H1 (cell line): ENCODE results near the gene YIPF3. TPM values are rescaled to one million over a fixed set of nuclear protein-coding genes. Genes with fewer than 3 reads are reported as not detected.

ENCODE experiments used
- CTCF ChIA-PET: fragments of 300-600 bp; sonication (Branson Sonifier 250); formaldehyde crosslinking; loops from one replicate; lab custom pipeline; 2021; ENCODE audit not compliant: partially characterized antibody; lab: Charles Lee
- POLR2A ChIA-PET: fragments of 300-600 bp; sonication (Branson Sonifier 250); formaldehyde crosslinking; loops from one replicate; lab custom pipeline; 2021; ENCODE audit warnings: inconsistent platforms; ENCODE audit not compliant: partially characterized antibody; lab: Charles Lee
- DNase-seq, 2 experiments: peaks; one replicate each; pipeline versions ENCODE4 v3.0.0 to v3.0.0-alpha.2; 2010 to 2022; ENCODE audit warnings: low spot score in 2 of 2, low read depth in 1 of 2, mixed read lengths in 1 of 2
- FAIRE-seq: peaks from 2 replicates; lab custom pipeline; 2011; peaks lifted over from hg19 to GRCh38; lab: Jason Lieb, UNC
- H2AFZ ChIP-seq: 2 replicates; pipeline ENCODE4 v1.8.1; 2012; ENCODE audit warnings: low read length, inconsistent platforms
- H2AK5ac ChIP-seq: 2 replicates; pipeline ENCODE4 v1.6.1; 2013; ENCODE audit warnings: low read depth, low read length
- H2BK120ac ChIP-seq: replicated peaks from 2 replicates; pipeline ENCODE3; 2013; ENCODE audit warnings: low read depth, low read length, inconsistent platforms
- H2BK12ac ChIP-seq: 2 replicates; pipeline ENCODE4 v1.6.1; 2013; ENCODE audit warnings: low read depth, low read length
- H2BK15ac ChIP-seq: 2 replicates; pipeline ENCODE4 v1.6.1; 2013; ENCODE audit warnings: low read length
- H2BK20ac ChIP-seq: 2 replicates; pipeline ENCODE4 v1.6.1; 2013; ENCODE audit warnings: low read length
- H2BK5ac ChIP-seq: 2 replicates; pipeline ENCODE4 v1.6.1; 2013; ENCODE audit warnings: low read depth, low read length
- H3K14ac ChIP-seq: 2 replicates; pipeline ENCODE4 v1.6.1; 2013; ENCODE audit warnings: inconsistent platforms; ENCODE audit not compliant: insufficient read length
- H3K18ac ChIP-seq: 2 replicates; pipeline ENCODE4 v1.6.1; 2013; ENCODE audit warnings: low read length; ENCODE audit errors: extremely low read depth
- H3K23ac ChIP-seq: 2 replicates; pipeline ENCODE4 v1.6.1; 2013; ENCODE audit warnings: inconsistent platforms; ENCODE audit not compliant: insufficient read length
- H3K23me2 ChIP-seq: 2 replicates; pipeline ENCODE4 v1.6.1; 2013; ENCODE audit warnings: low read depth, low read length
- H3K27ac ChIP-seq: 2 replicates; pipeline ENCODE4 v1.6.1; 2011; ENCODE audit warnings: low read depth, low read length, inconsistent platforms
- H3K27me3 ChIP-seq, 4 experiments: replicated peaks in 1 of 4; 1 replicate in 1 of 4; 2 replicates in 3 of 4; pipeline versions ENCODE4 v1.6.1 to v1.8.1; 2011 to 2013; ENCODE audit warnings: low read length in 3 of 4, mild to moderate bottlenecking in 3 of 4, inconsistent platforms in 2 of 4, mixed read lengths in 2 of 4, moderate library complexity in 1 of 4; ENCODE audit not compliant: control insufficient read depth in 3 of 4, insufficient read depth in 3 of 4; ENCODE audit errors: extremely low read depth in 1 of 4
- H3K36me3 ChIP-seq, 4 experiments: 2 replicates each; pipeline versions ENCODE4 v1.6.1 to v1.8.1; 2011 to 2013; ENCODE audit warnings: mild to moderate bottlenecking in 4 of 4, low read length in 3 of 4, moderate library complexity in 2 of 4, control low read depth in 1 of 4, inconsistent platforms in 1 of 4; ENCODE audit not compliant: insufficient read depth in 4 of 4, control insufficient read depth in 2 of 4
- H3K4ac ChIP-seq: replicated peaks from 2 replicates; pipeline ENCODE3; 2013; ENCODE audit warnings: low read length, low read depth, mixed read lengths, inconsistent platforms; ENCODE audit not compliant: insufficient read length
- H3K4me1 ChIP-seq, 4 experiments: replicated peaks in 1 of 4; 1 replicate in 1 of 4; 2 replicates in 3 of 4; pipeline versions ENCODE4 v1.6.1 to v1.8.1; 2011 to 2013; ENCODE audit warnings: low read length in 3 of 4, inconsistent platforms in 2 of 4, mixed read lengths in 1 of 4; ENCODE audit not compliant: insufficient read depth in 4 of 4, control insufficient read depth in 3 of 4
- H3K4me2 ChIP-seq, 2 experiments: 2 replicates each; pipeline versions ENCODE4 v1.6.1 to v1.8.1; 2011 to 2013; ENCODE audit warnings: low read depth in 2 of 2, low read length in 2 of 2, control low read depth in 1 of 2, inconsistent platforms in 1 of 2, mild to moderate bottlenecking in 1 of 2; ENCODE audit not compliant: insufficient read depth in 1 of 2
- H3K4me3 ChIP-seq, 4 experiments: fragments of 200-600, 300-600 bp in 1 of 4; sonication (generic), shearing (Covaris generic), sonication (Bioruptor Twin) in 1 of 4; 2 replicates each; pipeline versions ENCODE4 v1.5.1 to v1.8.1; 2011 to 2016; ENCODE audit warnings: low read length in 4 of 4, low read depth in 3 of 4, control low read depth in 2 of 4, inconsistent platforms in 2 of 4, mild to moderate bottlenecking in 2 of 4, mixed read lengths in 1 of 4, moderate library complexity in 1 of 4; ENCODE audit not compliant: insufficient read depth in 2 of 4; ENCODE audit errors: extremely low read depth in 1 of 4
- H3K56ac ChIP-seq: replicated peaks from 2 replicates; pipeline ENCODE3; 2013; ENCODE audit warnings: low read depth, mild to moderate bottlenecking, mixed read lengths, low read length, inconsistent platforms; ENCODE audit not compliant: insufficient read length
- H3K79me1 ChIP-seq: 2 replicates; pipeline ENCODE4 v1.6.1; 2013; ENCODE audit warnings: low read depth, low read length, control low read depth
- H3K79me2 ChIP-seq, 2 experiments: 2 replicates each; pipeline versions ENCODE4 v1.6.1 to v1.8.1; 2012 to 2013; ENCODE audit warnings: low read length in 2 of 2, mild to moderate bottlenecking in 2 of 2, inconsistent platforms in 1 of 2; ENCODE audit not compliant: insufficient read depth in 2 of 2, control insufficient read depth in 1 of 2
- H3K9ac ChIP-seq, 4 experiments: replicated peaks in 1 of 4; 1 replicate in 1 of 4; 2 replicates in 3 of 4; pipeline versions ENCODE4 v1.6.1 to v1.8.1; 2011 to 2013; ENCODE audit warnings: low read depth in 3 of 4, low read length in 3 of 4, control low read depth in 2 of 4, mild to moderate bottlenecking in 2 of 4, moderate library complexity in 2 of 4, inconsistent platforms in 1 of 4; ENCODE audit errors: extremely low read depth in 1 of 4
- H3K9me3 ChIP-seq, 2 experiments: 2 replicates each; pipeline versions ENCODE4 v1.6.1 to v1.8.1; 2012 to 2013; ENCODE audit warnings: mild to moderate bottlenecking in 2 of 2, moderate library complexity in 2 of 2, control low read depth in 1 of 2, inconsistent platforms in 1 of 2, low read depth in 1 of 2, low read length in 1 of 2, mixed read lengths in 1 of 2; ENCODE audit not compliant: insufficient read depth in 2 of 2
- H4K20me1 ChIP-seq, 2 experiments: replicated peaks in 1 of 2; 2 replicates each; pipeline versions ENCODE3 to v1.8.1; 2011 to 2013; ENCODE audit warnings: inconsistent platforms in 2 of 2, low read length in 2 of 2, mild to moderate bottlenecking in 1 of 2; ENCODE audit not compliant: insufficient read depth in 2 of 2, control insufficient read depth in 1 of 2
- H4K5ac ChIP-seq: 2 replicates; pipeline ENCODE4 v1.6.1; 2013; ENCODE audit warnings: low read length, low read depth, mixed read lengths, inconsistent platforms; ENCODE audit not compliant: insufficient read length
- H4K8ac ChIP-seq: 2 replicates; pipeline ENCODE4 v1.8.0; 2013; ENCODE audit warnings: mild to moderate bottlenecking, moderate library complexity, low read length, inconsistent platforms; ENCODE audit not compliant: insufficient read depth; ENCODE audit errors: extremely low read depth
- H4K91ac ChIP-seq: replicated peaks from 2 replicates; pipeline ENCODE3; 2013; ENCODE audit warnings: low read length, mixed read lengths, inconsistent platforms; ENCODE audit not compliant: insufficient read length
- CHD2 ChIP-seq: IDR thresholded peaks from 2 replicates; pipeline ENCODE4 v1.6.1; 2012; ENCODE audit warnings: low read length, improper control_type of control experiment
- CTCF ChIP-seq, 3 experiments: IDR thresholded peaks; 1 replicate in 2 of 3; 2 replicates in 1 of 3; pipeline versions ENCODE4 v1.5.1 to v1.6.1; 2011; ENCODE audit warnings: low read length in 3 of 3, mild to moderate bottlenecking in 3 of 3, inconsistent platforms in 2 of 3, low read depth in 1 of 3, moderate library complexity in 1 of 3; ENCODE audit not compliant: insufficient read depth in 1 of 3; ENCODE audit errors: control extremely low read depth in 1 of 3
- FOSL1 ChIP-seq: IDR thresholded peaks from 2 replicates; pipeline ENCODE4 v1.6.1; 2011; ENCODE audit warnings: mild to moderate bottlenecking, low read depth, low read length, moderate library complexity; ENCODE audit not compliant: insufficient read depth
- HDAC6 ChIP-seq: IDR thresholded peaks from one replicate; pipeline ENCODE4 v1.7.1; 2012; ENCODE audit warnings: low read depth, mild to moderate bottlenecking, inconsistent platforms, low read length, moderate library complexity
- KDM1A ChIP-seq: fragments of 200-600, 300-600 bp; sonication (generic); IDR thresholded peaks from 2 replicates; pipeline ENCODE4 v1.7.1; 2016; ENCODE audit warnings: mild to moderate bottlenecking, low read length, borderline replicate concordance
- NANOG ChIP-seq: IDR thresholded peaks from 2 replicates; pipeline ENCODE4 v1.6.1; 2011; ENCODE audit warnings: low read length, low read depth, mild to moderate bottlenecking, inconsistent platforms; ENCODE audit not compliant: insufficient read depth, poor library complexity, severe bottlenecking
- WGBS, 2 experiments: shearing (Covaris generic) in 1 of 2; methylation state at CpG; one replicate each; pipeline versions ENCODE4 v1.1.6 to v1.1.7; 2013 to 2015; ENCODE audit warnings: low lambda C conversion rate in 2 of 2, mixed read lengths in 2 of 2, inconsistent platforms in 1 of 2, low coverage in 1 of 2, missing lambda C conversion rate in 1 of 2; ENCODE audit not compliant: insufficient replicate concordance in 2 of 2, insufficient coverage in 1 of 2, insufficient read length in 1 of 2; ENCODE audit errors: extremely low coverage in 1 of 2, missing lambda C conversion rate in 1 of 2; 5-methylcytosine and 5-hydroxymethylcytosine counted together
- polyA plus RNA-seq, 7 experiments: library from polyadenylated mRNA; depleted of rRNA in 3 of 7; stranded (reverse) in 5 of 7; unstranded in 2 of 7; fragments of >200 nt in 5 of 7; fragments of 200-250 nt in 2 of 7; gene quantifications; 1 replicate in 5 of 7; 2 replicates in 1 of 7; 4 replicates in 1 of 7; pipeline versions ENCODE4 v1.2.1 to v1.2.3, GENCODE V29; 2011 to 2013; ENCODE audit warnings: missing spikeins in 2 of 7, mixed read lengths in 2 of 7
- total RNA-seq: library from RNA; stranded (reverse); fragmentation: NEBNext Ultra II Directional; extraction: Animal tissue kit (Norgen Biotek cat#: 25700); gene quantifications from 2 replicates; pipeline ENCODE4 v1.2.1, GENCODE V29; 2021

Gene YIPF3
- total and polyA plus RNA-seq, 2 of the 8 experiments (the other 6 are each of a cell fraction or from before 2014, with no cell fraction given), result 77.2 to 225 TPM

DNA sequence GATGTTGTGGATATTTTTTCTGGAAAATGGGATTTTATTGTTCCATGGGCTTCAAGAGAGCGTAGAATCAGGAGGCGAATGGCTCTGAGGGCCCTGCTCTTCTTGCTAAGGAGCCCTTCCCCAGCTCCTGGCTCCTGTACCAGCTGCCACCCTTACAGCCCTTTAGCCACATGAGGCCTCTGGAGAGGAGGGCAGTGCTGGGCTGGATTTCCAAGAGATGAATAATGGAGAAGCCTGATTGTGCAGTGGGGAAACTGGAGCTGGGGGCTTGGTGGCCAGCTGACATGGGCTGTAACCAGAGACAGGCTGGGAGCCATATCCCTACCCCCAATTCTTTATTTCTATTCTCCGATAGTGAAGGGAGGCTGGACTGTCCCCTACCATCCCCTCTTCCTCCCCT is 15.8 kb downstream of the YIPF3 start:
- Histone ChIP-seq H3K27ac (no peak overlapping the region), H2BK5ac (no peak overlapping the region), H3K23ac (no peak overlapping the region), H3K79me2 (no peaks in the 10 kb centered on the region), H2AK5ac (no peak overlapping the region), H2BK12ac (no peak overlapping the region), H3K4me2 (no peak overlapping the region), H4K91ac (no peak overlapping the region), H3K4me3 (no peak overlapping the region), H3K27me3 (no peaks in the 10 kb centered on the region), H2BK20ac (no peak overlapping the region), H4K5ac (no peak overlapping the region), H4K8ac (no peak overlapping the region), H3K9me3 (no peaks in the 10 kb centered on the region), H2AFZ (no peak overlapping the region), H3K23me2 (no peaks in the 10 kb centered on the region), H3K9ac (no peak overlapping the region), H3K56ac (no peak overlapping the region), H3K79me1 (no peaks in the 10 kb centered on the region), H2BK120ac (no peak overlapping the region), H3K14ac (no peak overlapping the region), H2BK15ac (no peak overlapping the region), H3K36me3 (peaks cover 19 to 50% (median 40%) of the 10 kb centered on the region in 4 experiments; a peak in 7 of 8 replicates), H3K4ac (no peak overlapping the region), H4K20me1 (peaks cover 0 to 6% of the 10 kb centered on the region in 2 experiments), H3K4me1 (peaks cover 0 to 5% (median 4%) of the 10 kb centered on the region in 4 experiments; a peak in 5 of 7 replicates), H3K18ac (no peak overlapping the region)
- ChIA-PET POLR2A (interaction anchor here (0.8 to 12.6 kb wide), 5 partner anchors 9 to 254 kb away, joined by 3 to 147 read pairs (median 3); partner anchors contain the start of genes LRRC73, POLR1C and YIPF3), CTCF (interaction anchor here (0.7 to 31.7 kb wide), 8 partner anchors 9 to 193 kb away, joined by 3 to 536 read pairs (median 3); partner anchors contain the start of genes CRIP3, DLK2, LRRC73 and TJAP1)
- 86% methylated on average over 3 of the region's 3 CpGs; no CpG with 5 or more reads in 1 of the 2 experiments for WGBS, 2 experiments
- no peak for FAIRE-seq
- no peak for DNase-seq
- no peak for TF ChIP-seq CHD2
- no peak for TF ChIP-seq NANOG
- no peak for TF ChIP-seq FOSL1
- no peak for TF ChIP-seq KDM1A
- TF ChIP-seq CTCF (IDR thresholded peaks at IDR 0.05; ENCODE audit: control extremely low read depth in 1 of 3, insufficient read depth in 1 of 3, low read depth in 1 of 3, low read length in 3 of 3), result no peak
- TF ChIP-seq HDAC6, result no peak
